WTC11 (cell line): ENCODE results near the gene MBP. TPM values are rescaled to one million over a fixed set of nuclear protein-coding genes. Genes with fewer than 3 reads are reported as not detected.

ENCODE experiments used
- ATAC-seq: fragments of 200-7000 bp; cut with Tn5 transposase; 2 replicates; pipeline ENCODE4 v1.10.0; 2021; ENCODE audit warnings: mild to moderate bottlenecking, moderate library complexity
- CTCF ChIA-PET: fragments of 300-600 bp; sonication (Branson Sonifier 250); formaldehyde crosslinking; loops from one replicate; lab custom pipeline; 2021; ENCODE audit warnings: antibody characterized with exemption; lab: Charles Lee
- POLR2A ChIA-PET: fragments of 350-600 bp; sonication (Branson Sonifier 250); formaldehyde crosslinking; loops from one replicate; lab custom pipeline; 2021; ENCODE audit warnings: antibody characterized with exemption; lab: Charles Lee
- DNase-seq: peaks from one replicate; pipeline ENCODE4 v3.0.0; 2021; ENCODE audit warnings: low spot score
- H3K27ac Mint-ChIP-seq: 2 replicates; pipeline ENCODE4 v1.8.0; 2021; ENCODE audit warnings: mixed read lengths
- H3K27me3 Mint-ChIP-seq: 2 replicates; pipeline ENCODE4 v1.8.0; 2021; ENCODE audit warnings: low read depth, mild to moderate bottlenecking, moderate library complexity, mixed read lengths
- H3K36me3 Mint-ChIP-seq: 2 replicates; pipeline ENCODE4 v1.8.0; 2021; ENCODE audit warnings: mixed read lengths
- H3K4me1 Mint-ChIP-seq: 2 replicates; pipeline ENCODE4 v1.8.0; 2022; ENCODE audit warnings: mixed read lengths
- H3K4me3 Mint-ChIP-seq: 2 replicates; pipeline ENCODE4 v1.8.0; 2021; ENCODE audit warnings: mild to moderate bottlenecking, moderate library complexity, mixed read lengths
- H3K9me3 Mint-ChIP-seq: 2 replicates; pipeline ENCODE4 v1.8.0; 2021; ENCODE audit warnings: mixed read lengths
- AR ChIP-seq: fragments of 250-450 bp; sonication (Bioruptor Pico); IDR thresholded peaks from 2 replicates; pipeline ENCODE4 v1.9.0; 2021; ENCODE audit warnings: mild to moderate bottlenecking
- CREB1 ChIP-seq: sonication (generic); formaldehyde crosslinking; IDR thresholded peaks from 2 replicates; pipeline ENCODE4 v1.8.0; 2023; ENCODE audit warnings: mild to moderate bottlenecking, missing genetic modification reagents
- CREM ChIP-seq: sonication (generic); formaldehyde crosslinking; IDR thresholded peaks from 2 replicates; pipeline ENCODE4 v1.8.1; 2022; ENCODE audit warnings: mild to moderate bottlenecking, missing genetic modification reagents, moderate library complexity
- ELF4 ChIP-seq: sonication (generic); formaldehyde crosslinking; IDR thresholded peaks from 2 replicates; pipeline ENCODE4 v1.8.1; 2022; ENCODE audit warnings: low read depth, mild to moderate bottlenecking, moderate library complexity, missing genetic modification reagents
- ESRRA ChIP-seq: sonication (generic); formaldehyde crosslinking; IDR thresholded peaks from 2 replicates; pipeline ENCODE4 v1.8.1; 2022; ENCODE audit warnings: mild to moderate bottlenecking, missing genetic modification reagents, borderline replicate concordance
- FOXK1 ChIP-seq: sonication (generic); formaldehyde crosslinking; IDR thresholded peaks from 2 replicates; pipeline ENCODE4 v1.8.0; 2022; ENCODE audit warnings: mild to moderate bottlenecking, moderate library complexity, missing genetic modification reagents
- FOXP4 ChIP-seq: sonication (generic); formaldehyde crosslinking; IDR thresholded peaks from 2 replicates; pipeline ENCODE4 v1.8.0; 2022; ENCODE audit warnings: mild to moderate bottlenecking, missing genetic modification reagents
- JAZF1 ChIP-seq: fragments of 250-450 bp; sonication (Bioruptor Pico); IDR thresholded peaks from 2 replicates; pipeline ENCODE4 v1.9.0; 2021; ENCODE audit warnings: moderate library complexity, mild to moderate bottlenecking, inconsistent platforms
- MLX ChIP-seq: sonication (generic); formaldehyde crosslinking; IDR thresholded peaks from 2 replicates; pipeline ENCODE4 v1.8.1; 2023; ENCODE audit warnings: mild to moderate bottlenecking, missing genetic modification reagents, moderate library complexity
- NR3C1 ChIP-seq: sonication (generic); formaldehyde crosslinking; conservative IDR thresholded peaks from 2 replicates; pipeline ENCODE4 v1.8.1; 2023; ENCODE audit warnings: low read depth, mild to moderate bottlenecking, missing genetic modification reagents
- RELA ChIP-seq: sonication (generic); formaldehyde crosslinking; IDR thresholded peaks from 2 replicates; pipeline ENCODE4 v1.8.1; 2022; ENCODE audit warnings: missing genetic modification reagents, mild to moderate bottlenecking, borderline replicate concordance
- RORB ChIP-seq: fragments of 250-450 bp; sonication (Bioruptor Pico); IDR thresholded peaks from 2 replicates; pipeline ENCODE4 v1.9.0; 2021; ENCODE audit warnings: mild to moderate bottlenecking
- SP1 ChIP-seq: sonication (generic); formaldehyde crosslinking; conservative IDR thresholded peaks from 2 replicates; pipeline ENCODE4 v1.8.1; 2022; ENCODE audit warnings: missing genetic modification reagents
- ZNF121 ChIP-seq: sonication (generic); formaldehyde crosslinking; IDR thresholded peaks from 2 replicates; pipeline ENCODE4 v1.8.0; 2023; ENCODE audit warnings: missing genetic modification reagents
- ZNF138 ChIP-seq: sonication (generic); formaldehyde crosslinking; conservative IDR thresholded peaks from 2 replicates; pipeline ENCODE4 v1.8.1; 2022; ENCODE audit warnings: mild to moderate bottlenecking, moderate library complexity, missing genetic modification reagents
- ZNF232 ChIP-seq: sonication (generic); formaldehyde crosslinking; IDR thresholded peaks from 2 replicates; pipeline ENCODE4 v1.8.0; 2022; ENCODE audit warnings: mild to moderate bottlenecking, missing genetic modification reagents
- ZNF396 ChIP-seq: fragments of 250-450 bp; sonication (Bioruptor Pico); IDR thresholded peaks from 2 replicates; pipeline ENCODE4 v1.8.0; 2021; ENCODE audit warnings: mild to moderate bottlenecking, moderate library complexity, borderline replicate concordance
- ZNF423 ChIP-seq: fragments of 250-450 bp; sonication (Bioruptor Pico); IDR thresholded peaks from 2 replicates; pipeline ENCODE4 v2.1.2; 2022; ENCODE audit warnings: mild to moderate bottlenecking, moderate library complexity
- ZNF512 ChIP-seq: sonication (generic); formaldehyde crosslinking; IDR thresholded peaks from 2 replicates; pipeline ENCODE4 v1.8.1; 2022; ENCODE audit warnings: missing genetic modification reagents, borderline replicate concordance
- total RNA-seq: library from RNA; stranded (reverse); gene quantifications from 3 replicates; pipeline ENCODE4 v1.2.3, GENCODE V29; 2021
- TF ChIP-seq, protein P1 (sequence below): fragments of 250-450 bp; sonication (Bioruptor Pico); IDR thresholded peaks from 2 replicates; pipeline ENCODE4 v1.8.0; 2021; ENCODE audit warnings: mild to moderate bottlenecking

The MBP gene
- total RNA-seq, 1 experiment from 2014 or later, result 19.6 TPM

- TF ChIP-seq FOXP4 (CRISPR knock-in tag) (no peak), RELA (CRISPR knock-in tag) (no peak), ZNF423 (CRISPR knock-in tag) (no peak), ZNF232 (no peak), ZNF138 (CRISPR knock-in tag) (no peak), CREB1 (CRISPR knock-in tag) (no peak), FOXK1 (CRISPR knock-in tag) (no peak), JAZF1 (CRISPR knock-in tag) (no peak), ZNF121 (no peak), ZNF396 (CRISPR knock-in tag) (no peak), ELF4 (CRISPR knock-in tag) (no peak), CREM (CRISPR knock-in tag) (no peak), RORB (no peak), ZNF512 (CRISPR knock-in tag) (no peak), SP1 (no peak), MLX (CRISPR knock-in tag) (no peak), ESRRA (no peak), AR (no peak), NR3C1 (CRISPR knock-in tag) (no peak)
- TF ChIP-seq, protein P1, sequence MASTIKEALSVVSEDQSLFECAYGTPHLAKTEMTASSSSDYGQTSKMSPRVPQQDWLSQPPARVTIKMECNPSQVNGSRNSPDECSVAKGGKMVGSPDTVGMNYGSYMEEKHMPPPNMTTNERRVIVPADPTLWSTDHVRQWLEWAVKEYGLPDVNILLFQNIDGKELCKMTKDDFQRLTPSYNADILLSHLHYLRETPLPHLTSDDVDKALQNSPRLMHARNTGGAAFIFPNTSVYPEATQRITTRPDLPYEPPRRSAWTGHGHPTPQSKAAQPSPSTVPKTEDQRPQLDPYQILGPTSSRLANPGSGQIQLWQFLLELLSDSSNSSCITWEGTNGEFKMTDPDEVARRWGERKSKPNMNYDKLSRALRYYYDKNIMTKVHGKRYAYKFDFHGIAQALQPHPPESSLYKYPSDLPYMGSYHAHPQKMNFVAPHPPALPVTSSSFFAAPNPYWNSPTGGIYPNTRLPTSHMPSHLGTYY, result no peak
- H3K9me3 Mint-ChIP-seq, result no peaks in the 10 kb centered on the region
- peak overlapping the region; percentile 48; the same call in 1 of the 2 replicates for H3K27ac Mint-ChIP-seq
- H3K4me1 Mint-ChIP-seq, result peaks cover 25% of the 10 kb centered on the region
- ChIA-PET POLR2A (no interaction called here), CTCF (interaction anchor here (1.4 kb wide), 1 partner anchor 218 kb away, joined by 3 read pairs; no protein-coding TSS in a partner anchor)
- ATAC-seq (no peak), DNase-seq (no peak)
- H3K27me3 Mint-ChIP-seq, result no peaks in the 10 kb centered on the region; the same call in 1 of the 2 replicates
- H3K36me3 Mint-ChIP-seq, result no peaks in the 10 kb centered on the region
- no peak overlapping the region for H3K4me3 Mint-ChIP-seq
Measured at GRCh38 chr18:76994086-76994654, 138.4 kb downstream of the MBP start.
